GM12875 (cell line): ENCODE measurements around the gene DOCK1.

Source experiments
- H3K4me3 ChIP-seq: one replicate; pipeline ENCODE4 v1.5.1; 2011; ENCODE audit warnings: low read depth, low read length, control low read depth
- CTCF ChIP-seq: IDR thresholded peaks from 2 replicates; pipeline ENCODE4 v1.5.1; 2011; ENCODE audit warnings: low read depth, mild to moderate bottlenecking, control low read depth, inconsistent platforms, low read length, moderate library complexity, borderline replicate concordance; ENCODE audit not compliant: insufficient read depth

Gene DOCK1

GRCh38 chr10:127463548-127463947 lies 558.3 kb downstream of the DOCK1 start:
- no peak overlapping the region for H3K4me3 ChIP-seq
- no peak for TF ChIP-seq CTCF

DNA sequence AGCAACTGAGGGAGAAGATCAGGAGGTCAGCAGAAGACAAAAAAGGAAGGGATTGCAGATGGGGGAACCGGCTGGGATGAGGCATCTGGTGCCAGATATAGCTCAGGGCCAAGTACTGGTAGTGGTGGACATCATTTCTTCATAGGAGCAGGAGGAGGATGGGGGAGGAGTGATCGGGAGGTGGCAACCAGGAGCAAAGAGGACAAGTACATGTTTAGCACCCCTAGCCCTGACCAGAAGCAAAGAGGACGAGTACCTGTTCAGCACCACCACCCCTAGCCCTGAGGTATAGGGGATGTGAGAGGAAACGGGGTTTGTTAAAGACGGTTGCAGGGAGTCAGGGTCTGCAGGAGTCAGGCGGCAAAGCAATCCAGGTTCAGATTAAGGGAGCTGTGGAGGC lies 559.3 kb downstream of the DOCK1 start:
- no peak for TF ChIP-seq CTCF
- no peak overlapping the region for H3K4me3 ChIP-seq

- no peak for TF ChIP-seq CTCF
- H3K4me3 ChIP-seq, result no peak overlapping the region
Measured at GRCh38 chr10:127467811-127468210, 562.6 kb downstream of the DOCK1 start.

DNA sequence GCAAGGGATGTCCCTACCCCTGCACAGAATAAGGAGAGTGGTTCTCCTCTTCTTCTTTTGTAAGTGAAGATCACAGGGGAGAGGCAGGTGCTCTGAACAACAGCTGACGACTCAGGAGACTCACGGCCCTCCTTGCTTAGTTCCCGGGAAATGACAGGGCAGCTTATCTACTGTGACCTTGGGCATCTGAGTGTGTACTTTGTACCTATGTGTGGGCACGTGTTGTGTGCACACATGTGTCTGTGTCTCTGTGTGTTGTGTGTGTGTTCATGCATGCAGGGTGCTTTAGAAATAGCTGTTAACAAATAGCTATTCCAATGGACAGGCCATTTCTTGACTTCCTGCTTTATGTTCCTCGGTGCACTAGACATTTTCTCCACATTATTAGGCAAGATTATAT lies 563.4 kb downstream of the DOCK1 start:
- TF ChIP-seq CTCF, result no peak
- no peak overlapping the region for H3K4me3 ChIP-seq

- TF ChIP-seq CTCF, result no peak
- H3K4me3 ChIP-seq, result no peak overlapping the region
Measured at GRCh38 chr10:127470911-127471310, 565.7 kb downstream of the DOCK1 start.

DNA sequence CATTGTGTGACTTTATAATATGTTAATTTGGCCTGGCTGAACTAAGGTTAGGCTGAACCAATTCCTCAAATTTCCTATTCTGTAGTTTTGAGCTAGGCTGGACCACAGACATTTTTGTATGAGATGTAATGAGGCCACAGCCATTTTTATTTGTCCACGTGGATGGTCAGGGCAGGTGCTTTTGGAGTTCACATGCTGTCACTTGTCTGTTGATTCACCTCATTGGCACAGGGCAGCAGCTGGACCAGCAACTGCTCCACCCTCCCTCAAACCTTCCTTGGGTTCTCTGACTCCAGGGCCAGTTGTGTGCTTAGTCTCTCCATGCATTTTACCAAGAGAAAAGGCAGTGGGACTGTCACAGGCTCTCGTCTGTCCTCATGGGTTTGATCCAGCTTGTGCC lies 567.7 kb downstream of the DOCK1 start:
- TF ChIP-seq CTCF, result no peak

GRCh38 chr10:127474501-127474900 lies 569.3 kb downstream of the DOCK1 start:
- TF ChIP-seq CTCF, result no peak
- no peak overlapping the region for H3K4me3 ChIP-seq

More for the DNA sequence above, 567.7 kb downstream of the DOCK1 start:
- no peak overlapping the region for H3K4me3 ChIP-seq
